ENCODE results near the gene SLC2A4RG.

Gene SLC2A4RG

DNA sequence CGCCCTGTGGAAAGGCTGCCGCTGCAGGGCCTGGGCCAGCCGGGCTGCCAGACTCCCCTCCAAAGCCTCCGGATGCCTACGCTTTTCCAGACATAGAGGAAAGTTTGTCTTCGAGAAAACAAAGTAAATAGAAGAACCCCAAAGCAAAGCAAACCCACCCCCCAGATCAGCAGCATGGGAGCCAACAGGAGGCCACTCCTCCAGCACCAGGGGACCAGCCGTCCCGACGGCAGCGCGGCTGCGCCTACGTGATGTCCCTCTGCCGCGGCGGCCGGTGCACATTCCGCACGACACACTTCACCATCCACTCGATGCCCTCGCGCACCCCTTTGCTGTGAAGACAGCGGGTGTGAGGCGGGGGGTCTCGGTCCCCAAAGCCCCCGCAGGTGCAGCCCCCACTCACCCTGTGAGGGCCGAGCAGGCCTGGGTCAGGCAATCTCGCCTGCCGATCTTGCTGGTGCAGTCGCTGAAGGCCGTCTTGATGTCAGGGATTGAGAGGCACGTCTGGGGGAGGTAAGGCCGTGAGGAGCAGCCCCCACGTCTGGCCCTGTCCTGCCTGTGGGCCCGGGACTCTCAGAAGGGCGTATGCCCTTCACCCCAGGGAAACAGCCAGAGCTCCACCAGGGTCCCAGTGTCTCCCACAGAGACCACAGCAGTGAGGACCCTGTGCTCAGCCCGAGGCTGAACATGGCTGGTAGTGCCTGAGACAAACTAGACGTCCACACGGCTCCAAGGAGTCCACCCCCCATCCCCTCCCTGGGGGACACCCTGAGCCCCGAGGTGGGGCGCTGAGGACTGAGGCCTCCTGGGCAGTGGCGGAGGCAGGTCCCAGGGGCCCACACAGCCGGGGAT lies 39.2 kb upstream of the SLC2A4RG start:
- no peak for DNase-seq

GRCh38 chr20:63701051-63701328 lies 38.6 kb upstream of the SLC2A4RG start:
- no peak for DNase-seq

GRCh38 chr20:63701329-63702035 lies 38.1 kb upstream of the SLC2A4RG start:
- DNase-seq: no peak

- DNase-seq: no peak
These were observed 37.4 kb upstream of the SLC2A4RG start for GRCh38 chr20:63702036-63702665.

- no peak for DNase-seq
These were observed 36.7 kb upstream of the SLC2A4RG start for GRCh38 chr20:63702751-63703470.

DNA sequence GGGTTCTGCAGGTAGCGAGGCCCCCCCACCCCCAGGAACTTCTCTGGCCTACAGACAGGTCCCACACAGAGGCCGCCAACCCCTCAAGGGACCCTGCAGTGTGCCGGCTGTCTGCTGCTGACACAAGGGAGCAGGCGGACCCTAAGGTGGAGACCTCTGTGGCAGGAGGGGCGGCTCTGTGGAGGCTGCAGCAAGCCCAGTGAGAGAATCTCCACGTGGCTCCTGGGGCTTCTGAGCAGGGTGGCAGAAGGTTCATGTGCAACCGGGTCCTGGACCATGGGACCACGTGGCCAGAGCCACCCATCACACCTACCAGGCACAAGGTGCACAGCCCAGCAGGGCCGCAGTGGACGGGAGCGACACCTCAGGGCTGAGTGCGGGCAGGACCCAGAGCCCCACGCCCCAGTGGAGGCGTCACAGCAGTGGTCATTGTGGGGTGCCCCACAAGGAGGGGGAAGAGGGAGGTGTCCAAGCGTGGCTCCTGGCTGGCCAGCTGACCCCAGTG lies 36.1 kb upstream of the SLC2A4RG start:
- no peak for DNase-seq

DNA sequence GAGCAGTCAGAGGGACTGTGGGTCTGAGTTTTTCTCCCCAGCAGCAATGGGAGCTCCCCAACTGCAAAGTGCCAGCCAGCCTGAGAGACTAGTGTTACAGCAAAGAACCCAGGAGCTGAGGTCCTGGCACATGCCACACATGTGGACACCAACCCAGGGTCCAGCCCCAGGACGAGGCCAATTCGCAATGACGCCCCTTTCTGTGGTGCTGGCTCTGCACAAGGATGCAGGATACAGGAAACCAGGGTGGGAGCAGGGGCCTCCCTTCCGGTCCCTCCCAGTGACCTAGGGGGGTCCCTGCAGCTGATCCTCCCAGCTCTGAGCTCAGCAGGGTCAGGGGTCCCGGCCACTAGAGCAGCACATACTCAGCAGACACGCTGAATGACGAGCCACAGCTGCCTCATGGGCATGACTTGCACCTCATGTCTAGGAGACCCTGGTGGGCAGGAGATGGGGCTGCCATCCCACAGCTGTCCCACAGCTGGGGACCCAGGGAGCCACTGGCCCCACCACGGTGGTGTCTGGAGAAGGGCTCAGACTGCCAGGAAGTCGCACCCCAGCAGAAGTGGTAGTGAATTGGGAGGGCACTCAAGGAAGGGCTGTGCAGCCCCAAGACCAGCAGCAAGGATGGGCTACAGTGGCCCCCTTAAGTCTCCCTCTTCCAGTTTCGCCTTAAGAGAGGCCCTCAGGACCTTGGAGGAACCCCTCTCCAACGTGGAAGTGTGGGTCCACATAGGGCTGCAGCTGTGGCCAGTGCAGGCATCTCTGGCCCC lies 35.4 kb upstream of the SLC2A4RG start:
- no peak for DNase-seq

- no peak for DNase-seq
These were observed 34.8 kb upstream of the SLC2A4RG start for GRCh38 chr20:63704749-63705117.

DNA sequence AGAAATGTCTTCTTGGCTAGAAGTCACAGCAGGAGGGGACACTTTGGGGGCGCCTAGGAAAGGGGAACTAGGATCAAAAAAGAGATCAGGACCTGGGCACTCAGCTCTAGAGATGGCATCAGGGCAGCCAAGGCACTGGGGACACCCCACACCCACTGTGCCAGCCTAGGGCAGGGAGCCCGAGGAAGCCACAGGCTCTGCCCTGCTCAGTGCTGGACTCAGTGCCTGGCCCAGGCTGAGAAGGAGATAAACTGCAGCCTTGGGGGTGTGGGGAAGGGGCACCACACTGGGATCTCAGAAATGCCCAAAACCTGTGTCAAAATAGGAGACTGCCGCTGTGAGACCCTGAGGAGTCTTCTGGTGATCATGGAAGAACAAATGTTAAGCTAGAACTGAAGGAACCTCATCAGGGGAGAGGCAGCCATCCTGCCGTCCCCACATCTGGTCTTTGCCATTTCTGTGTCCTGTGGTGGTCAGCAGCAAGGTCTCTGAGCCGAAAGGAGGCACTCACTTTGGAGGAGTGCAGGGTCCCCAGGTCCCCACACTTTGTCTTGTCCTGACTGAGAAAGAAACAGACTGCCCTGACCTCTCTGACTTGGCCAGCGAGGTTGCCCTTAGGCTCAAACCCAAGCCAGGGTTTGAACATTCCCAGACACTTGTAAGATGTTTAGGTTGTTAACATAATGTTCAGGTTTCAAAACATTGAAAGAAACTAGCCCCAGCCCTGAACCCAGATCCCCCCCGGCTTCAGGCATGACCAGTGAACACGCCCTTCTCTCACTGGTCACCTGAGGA lies 34.1 kb upstream of the SLC2A4RG start:
- no peak for DNase-seq

- no peak for DNase-seq
These were observed 33.4 kb upstream of the SLC2A4RG start for GRCh38 chr20:63706027-63706695.

DNA sequence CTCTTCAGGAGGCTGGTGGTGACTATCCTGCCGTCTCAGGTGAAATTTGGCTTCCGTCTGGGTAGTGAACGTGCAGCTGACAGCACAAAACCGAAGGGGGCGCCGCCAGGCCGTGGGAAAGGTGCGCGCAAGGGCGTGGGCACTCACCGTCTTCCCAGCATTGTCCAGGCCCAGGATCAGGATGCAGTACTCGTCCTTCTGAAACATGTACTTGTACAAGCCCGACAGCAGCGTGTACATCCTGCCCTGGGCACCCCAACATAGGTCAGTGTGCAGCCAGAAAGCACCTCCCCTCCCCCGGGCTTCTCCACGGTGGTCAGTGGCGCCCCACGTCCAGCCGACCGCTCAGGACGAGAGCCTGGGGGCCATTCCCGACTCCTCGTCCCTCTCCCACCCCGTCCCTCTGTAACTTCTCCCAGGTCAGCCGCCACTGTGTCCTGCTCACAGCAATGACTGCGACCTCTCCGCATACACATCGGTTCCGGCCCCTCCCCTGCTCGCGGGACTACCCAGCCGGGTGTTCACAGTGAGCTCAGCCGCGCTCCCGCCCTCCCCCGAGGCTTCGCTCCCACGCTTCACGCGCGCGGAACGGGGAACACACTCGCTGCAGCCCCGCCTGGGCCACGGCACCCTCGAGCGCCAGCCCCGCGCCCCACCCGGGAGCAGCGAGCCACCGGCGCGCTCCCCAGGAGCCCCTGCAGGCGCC lies 32.6 kb upstream of the SLC2A4RG start:
- DNase-seq: peak; percentile 39

DNA sequence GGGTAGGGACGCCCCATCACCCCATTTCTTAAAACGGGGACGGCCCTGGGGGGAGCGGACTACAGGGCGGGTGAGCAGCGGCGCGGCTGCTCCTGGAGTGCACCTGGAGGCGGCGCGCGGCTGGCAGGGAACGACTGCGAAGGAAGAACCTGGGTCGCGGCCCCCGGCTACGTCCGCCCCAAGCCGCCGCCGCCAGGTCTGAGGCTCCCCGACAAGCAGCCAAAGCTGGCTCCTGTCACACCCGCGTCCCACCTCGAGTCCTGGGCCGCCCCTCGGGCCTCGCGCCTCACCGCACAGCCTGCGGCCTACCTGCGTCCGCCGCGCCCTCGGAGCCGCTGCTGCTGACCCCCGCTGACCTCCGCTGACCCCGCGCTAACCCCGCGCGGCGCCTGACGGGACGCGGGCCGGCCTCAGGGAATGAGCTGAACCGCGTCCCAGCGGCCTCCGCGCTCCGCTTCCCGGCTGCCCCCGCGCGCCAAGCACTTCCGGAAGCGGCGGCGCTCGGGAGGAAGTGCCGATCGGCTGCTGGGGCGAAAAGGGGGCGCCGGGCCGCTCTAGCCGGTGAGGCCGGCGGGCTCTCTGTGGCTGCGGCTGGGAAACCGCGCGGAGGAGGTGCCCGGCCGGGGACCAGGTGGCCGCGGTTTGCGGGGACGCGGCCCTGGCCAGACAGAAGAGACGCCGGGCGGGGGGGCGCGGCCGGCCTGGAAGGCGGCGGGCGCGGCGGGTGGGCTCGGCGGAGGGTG lies 31.8 kb upstream of the SLC2A4RG start, which contains the start of the genes ARFRP1 and ZGPAT:
Gene ARFRP1, minus strand, starts transcription at position 419 of the 743 bp plus-strand sequence. CDS start 885 bp downstream, outside the sequence.
Gene ZGPAT, plus strand, starts transcription at position 482 of the 743 bp plus-strand sequence. CDS start 542 bp downstream, outside the sequence.
- peak; percentile 92 for DNase-seq

- DNase-seq: no peak
These were observed 31.1 kb upstream of the SLC2A4RG start for GRCh38 chr20:63708301-63709148.

- no peak for DNase-seq
These were observed 30.4 kb upstream of the SLC2A4RG start for GRCh38 chr20:63709149-63709527.

- DNase-seq: no peak
These were observed 28.4 kb upstream of the SLC2A4RG start for GRCh38 chr20:63711085-63711645.

DNA sequence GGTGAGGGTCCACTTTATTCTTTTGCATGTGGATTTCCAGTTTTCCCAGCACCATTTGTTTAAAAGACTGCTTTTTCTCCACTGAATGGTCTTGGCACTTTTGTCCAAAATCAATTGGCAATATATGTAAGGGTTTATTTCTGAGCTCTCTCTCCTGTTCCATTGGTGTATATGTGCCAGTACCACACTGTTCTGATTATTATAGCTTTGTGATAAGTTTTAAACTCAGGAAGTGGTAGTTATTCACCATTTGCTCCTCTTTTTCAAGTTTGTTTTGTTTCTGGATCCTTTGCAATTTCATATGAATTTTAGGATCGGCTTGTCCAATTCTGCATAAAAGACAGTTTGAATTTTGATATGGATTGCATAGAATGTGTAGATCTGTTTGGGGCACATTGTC lies 27.4 kb upstream of the SLC2A4RG start:
- no peak for DNase-seq

DNA sequence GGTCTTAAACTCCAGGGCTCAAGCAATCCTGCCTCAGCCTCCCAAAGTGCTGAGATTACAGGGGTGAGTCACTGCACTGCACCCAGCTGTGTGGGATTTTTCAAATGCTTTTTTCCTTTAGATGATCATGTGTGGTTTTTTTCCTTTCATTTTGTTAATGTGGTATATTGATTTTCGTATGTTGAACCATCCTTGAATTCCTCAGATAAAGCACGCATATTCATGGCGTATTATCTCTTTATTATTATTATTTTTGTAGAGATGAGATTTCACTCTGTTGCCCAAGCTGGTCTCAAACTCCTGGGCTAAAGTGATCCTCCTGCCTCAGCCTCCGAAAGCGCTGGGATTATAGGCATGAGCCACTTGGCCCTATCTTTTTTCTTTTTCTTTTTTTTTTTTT lies 24.7 kb upstream of the SLC2A4RG start:
- no peak for DNase-seq

DNA sequence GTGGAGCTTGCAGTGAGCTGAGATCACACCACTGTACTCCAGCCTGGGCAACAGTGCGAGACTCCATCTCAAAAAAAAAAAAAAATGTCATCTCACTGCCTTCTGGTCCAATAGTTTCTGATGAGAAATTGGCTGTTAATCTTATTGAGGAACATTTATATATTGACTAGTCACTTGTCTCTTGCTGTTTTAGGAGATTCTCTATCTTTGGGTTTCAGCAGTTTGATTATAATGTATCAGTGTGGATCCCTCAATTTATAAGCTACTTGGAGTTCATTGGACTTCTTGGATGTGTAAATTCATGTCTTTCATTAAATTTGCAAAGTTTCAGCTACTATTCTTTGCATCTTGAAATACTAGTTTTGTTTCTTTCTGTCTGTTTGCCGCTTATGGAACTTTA lies 20.6 kb upstream of the SLC2A4RG start:
- no peak for DNase-seq

Data from NCI-H345 (cell line).